ENCODE data around the gene EPB41L5. TPM values are rescaled to one million over a fixed set of nuclear protein-coding genes. Genes with fewer than 3 reads are reported as not detected.

The EPB41L5 gene
- total and polyA plus RNA-seq, 10 of the 15 experiments (the other 5 are each of a cell fraction or from before 2014, with no cell fraction given): 2.1 to 20.4 (median 8.2) TPM

GRCh38 chr2:120209427-120210269, 196.8 kb downstream of the EPB41L5 start:
- CTCF ChIA-PET: interaction anchor here (6.1 kb wide), 1 partner anchor 102 kb away, joined by 63 read pairs; no protein-coding TSS in a partner anchor
- intact Hi-C loops (cut with micrococcal nuclease; ENCODE audit: unreplicated experiment) (no loop called here), in situ Hi-C loops (cut with MboI) (loop anchor here (25.0 kb wide), 1 partner anchor 478 kb away; no protein-coding TSS in a partner anchor)
- H3K27me3 ChIP-seq (replicated peaks in 1 of 2; ENCODE audit: control insufficient read depth in 2 of 2, insufficient read depth in 2 of 2, low read length in 1 of 2): no peaks in the 10 kb centered on the region
- 74% methylated on average over 10 of the region's 12 CpGs for WGBS (ENCODE audit: insufficient coverage, insufficient replicate concordance, low lambda C conversion rate, missing lambda C conversion rate)
- H3K36me3 ChIP-seq (ENCODE audit: control insufficient read depth in 2 of 2, insufficient read depth in 2 of 2, low read length in 1 of 2): no peaks in the 10 kb centered on the region
- no peak overlapping the region for H3K4me2 ChIP-seq (ENCODE audit: control insufficient read depth, insufficient read depth)
- no peak overlapping the region for H3K9ac ChIP-seq (ENCODE audit: control insufficient read depth, insufficient read depth, low read length)
- DNase-seq (ENCODE audit: low read depth, low spot score) (no peak), ATAC-seq (no peak), FAIRE-seq (no peak)
- no peaks in the 10 kb centered on the region for H3K79me2 ChIP-seq (ENCODE audit: control insufficient read depth, insufficient read depth, low read length)
- SMC1A ChIA-PET (ENCODE audit: uncharacterized antibody, unreplicated experiment): no interaction called here
- BruUV-seq (replicated peaks): no TSS peak
- RAD21 ChIA-PET (ENCODE audit: unreplicated experiment): interaction anchor here (1.2 to 6.3 kb wide), 2 partner anchors 32 to 103 kb away, joined by 3 to 50 read pairs; no protein-coding TSS in a partner anchor
- H3K9me3 ChIP-seq (replicated peaks; ENCODE audit: control insufficient read depth, insufficient read depth, low read length): no peaks in the 10 kb centered on the region
- POLR2A ChIA-PET: no interaction called here
- no peak overlapping the region for H3K27ac ChIP-seq (ENCODE audit: control insufficient read depth, insufficient read depth)
- no peak overlapping the region; the same call in 1 of the 2 replicates for H2AFZ ChIP-seq (ENCODE audit: control insufficient read depth, low read depth, low read length)
- no peak overlapping the region for H3K4me3 ChIP-seq
- peaks cover 11% of the 10 kb centered on the region for H3K4me1 ChIP-seq (ENCODE audit: control insufficient read depth, insufficient read depth, low read length)
- H4K20me1 ChIP-seq (ENCODE audit: control insufficient read depth, insufficient read depth): no peaks in the 10 kb centered on the region
- TF ChIP-seq BCL11A (IDR thresholded peaks at IDR 0.05; ENCODE audit: low read depth, low read length) (no peak), TARDBP (IDR thresholded peaks at IDR 0.05; ENCODE audit: borderline replicate concordance) (no peak), ASH2L (IDR thresholded peaks at IDR 0.05; ENCODE audit: borderline replicate concordance, low read depth) (no peak), ELK1 (IDR thresholded peaks at IDR 0.05; ENCODE audit: low read depth, low read length) (no peak), CTCF (IDR thresholded peaks at IDR 0.05 in 2 of 3, conservative IDR thresholded peaks at IDR 0.05 in 1 of 3; ENCODE audit: control insufficient read depth in 2 of 3, extremely low read depth in 1 of 3, insufficient read depth in 1 of 3, low read depth in 3 of 3, low read length in 3 of 3) (no peak), ZBTB4 (CRISPR knock-in tag; IDR thresholded peaks at IDR 0.05) (no peak), ATF7 (IDR thresholded peaks at IDR 0.05; ENCODE audit: low read depth) (no peak), JUND (IDR thresholded peaks at IDR 0.05; ENCODE audit: low read depth, low read length) (no peak), EP300 (IDR thresholded peaks at IDR 0.05; ENCODE audit: borderline replicate concordance in 1 of 2, control insufficient read depth in 1 of 2, low read depth in 2 of 2, low read length in 2 of 2) (no peak), FOS (IDR thresholded peaks at IDR 0.05; ENCODE audit: borderline replicate concordance, extremely low read depth, insufficient read length) (no peak), ZNF622 (IDR thresholded peaks at IDR 0.05) (no peak), SRF (IDR thresholded peaks at IDR 0.05; ENCODE audit: low read depth in 2 of 2, low read length in 2 of 2) (no peak), POLR2AphosphoS5 (IDR thresholded peaks at IDR 0.05; ENCODE audit: low read length) (no peak), BRCA1 (IDR thresholded peaks at IDR 0.05; ENCODE audit: low read depth, low read length) (no peak), MLLT1 (IDR thresholded peaks at IDR 0.05) (no peak)

Measured in GM12878 (cell line).